T-helper 1 cell treated with Interleukin-12 subunit alpha and Interleukin-12 subunit beta and Interleukin-4 antibody, amounts not matched to agents 30 ng/mL and 1 ng/mL, for 36 hours (primary cell): ENCODE results near the gene ASCL5. TPM values are rescaled to one million over a fixed set of nuclear protein-coding genes. Genes with fewer than 3 reads are reported as not detected.

Source experiments
- intact Hi-C: fragments of 100-400 bp; cut with micrococcal nuclease; formaldehyde crosslinking; loops from one replicate; pipeline ENCODE4 v1.15.1; 2024
- total RNA-seq: library from RNA; stranded (reverse); gene quantifications from 2 replicates; pipeline ENCODE4 v1.2.3, GENCODE V29; 2022

The ASCL5 gene
- total RNA-seq, 1 donor from 2014 or later: not detected

GRCh38 chr1:201088901-201089525 lies 38.0 kb downstream of the ASCL5 start:
- intact Hi-C loops: no loop called here

DNA sequence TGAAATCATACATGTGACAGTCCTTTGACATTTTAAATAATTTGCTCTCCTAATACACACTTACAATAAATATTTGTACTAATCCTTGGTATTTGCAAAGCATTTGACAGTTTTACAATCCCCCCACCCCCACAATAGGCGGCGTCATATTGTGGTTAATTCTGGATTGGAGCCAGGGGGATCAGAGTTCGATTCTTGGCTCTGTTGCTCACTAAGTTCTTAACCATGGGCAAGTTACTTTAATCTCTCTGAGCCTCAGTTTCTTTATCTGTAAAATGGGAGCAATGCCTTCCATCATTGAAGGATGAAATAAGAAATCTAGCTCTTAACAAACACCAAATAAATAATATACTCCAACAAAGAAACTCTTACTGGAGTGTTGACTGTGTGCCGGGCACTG lies 38.6 kb downstream of the ASCL5 start:
- intact Hi-C loops: no loop called here

DNA sequence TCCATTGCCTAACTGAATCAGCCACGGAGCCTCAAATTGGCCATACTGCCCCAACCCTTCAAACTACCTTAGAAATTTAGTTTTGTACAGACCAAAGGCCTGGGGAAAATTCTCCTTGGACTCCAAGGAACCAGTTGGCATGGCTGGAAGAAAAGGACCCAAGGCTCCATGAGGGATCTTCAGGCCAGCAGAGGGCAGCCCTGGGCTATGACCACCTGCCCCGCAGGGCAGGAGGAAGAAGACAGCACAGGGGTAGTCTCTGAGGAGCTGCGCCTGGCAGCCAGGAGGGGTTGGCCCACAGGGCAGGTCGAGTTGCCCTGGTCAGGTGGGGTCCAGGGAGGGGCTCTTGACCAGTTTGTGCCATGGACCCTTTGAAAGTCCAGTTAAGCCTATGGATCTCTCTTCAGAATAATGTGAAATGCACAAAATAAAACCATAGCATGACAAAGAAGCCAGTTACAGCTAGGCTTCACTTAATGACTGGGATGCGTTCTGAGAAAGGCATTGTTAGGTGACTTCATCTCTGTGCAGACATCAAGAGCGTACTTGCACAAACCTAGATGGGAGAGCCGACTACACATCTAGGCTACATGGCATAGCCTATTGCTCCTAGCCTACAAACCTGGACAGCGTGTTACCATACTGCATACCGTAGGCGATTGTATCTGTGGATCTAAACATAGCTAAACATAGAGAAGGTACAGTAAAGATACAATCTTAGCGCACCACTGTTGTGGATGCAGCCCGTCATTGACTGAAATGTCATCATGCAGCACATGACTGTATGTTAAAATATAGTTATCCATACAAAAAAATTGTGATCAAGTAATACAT lies 40.9 kb downstream of the ASCL5 start:
- intact Hi-C loops: loop anchor here (1.0 kb wide), 2 partner anchors 28 to 137 kb away; no protein-coding TSS in a partner anchor

DNA sequence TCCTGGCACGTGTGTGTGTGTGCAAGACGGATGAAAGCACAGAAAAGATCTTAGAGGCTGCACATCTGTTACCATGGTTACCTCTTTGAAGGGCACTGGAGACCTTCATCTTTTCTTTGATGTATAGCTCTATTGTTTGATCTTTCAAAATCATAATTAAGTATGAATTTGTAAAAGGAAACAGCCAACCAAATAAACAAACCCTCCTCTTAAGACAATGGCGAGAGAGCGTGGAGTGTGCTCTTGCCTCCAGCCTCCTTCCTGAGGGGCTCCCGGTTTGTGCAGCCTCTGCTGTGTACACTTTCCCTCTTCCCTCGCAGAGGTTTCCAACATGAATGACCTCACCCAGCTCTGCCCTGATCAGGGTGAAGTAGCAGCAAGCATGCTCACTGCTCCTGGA lies 42.7 kb downstream of the ASCL5 start:
- intact Hi-C loops: no loop called here

GRCh38 chr1:201083741-201084140 lies 43.2 kb downstream of the ASCL5 start:
- intact Hi-C loops: no loop called here

GRCh38 chr1:201080135-201080534 lies 46.8 kb downstream of the ASCL5 start:
- intact Hi-C loops: no loop called here

- intact Hi-C loops: no loop called here
Measured at GRCh38 chr1:201077736-201078135, 49.2 kb downstream of the ASCL5 start.

DNA sequence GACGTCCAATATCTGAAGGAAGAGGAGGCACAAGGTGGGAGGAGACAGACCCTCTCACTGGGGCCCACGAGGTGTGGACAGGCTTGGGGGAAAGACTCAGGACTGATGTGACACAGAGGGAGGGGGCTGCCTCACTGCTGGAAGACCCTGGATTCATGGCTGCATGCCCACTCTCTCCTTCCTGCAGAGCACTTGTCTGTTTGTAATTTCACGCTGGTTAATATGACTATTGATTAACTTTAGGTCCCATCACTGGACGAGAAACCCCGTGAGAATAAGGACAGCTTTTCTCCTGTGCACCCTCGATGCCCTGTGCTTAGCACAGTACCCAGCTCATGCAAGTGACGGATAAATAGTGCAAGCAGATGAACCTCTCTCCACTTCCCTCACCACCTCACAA lies 49.9 kb downstream of the ASCL5 start:
- intact Hi-C loops: no loop called here

DNA sequence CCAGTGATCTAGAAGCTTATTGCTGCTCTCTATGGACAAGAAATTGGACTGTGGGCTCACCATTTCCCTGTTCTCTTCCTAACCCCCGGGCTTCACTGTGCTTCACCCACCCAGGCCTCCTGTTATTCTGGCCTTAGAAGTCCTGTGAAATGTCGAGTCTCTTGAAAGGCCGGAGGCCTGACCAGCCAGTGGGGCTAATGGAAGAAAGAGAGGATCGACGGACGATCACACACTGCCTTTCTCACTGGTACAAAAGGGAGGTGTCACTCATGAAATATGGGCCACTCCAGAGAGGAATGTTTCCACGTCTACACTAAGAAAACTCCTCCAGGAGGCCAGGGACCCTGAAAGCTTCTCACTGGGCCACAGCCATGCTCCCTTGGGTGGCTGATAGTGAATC lies 50.9 kb downstream of the ASCL5 start:
- intact Hi-C loops: no loop called here

- intact Hi-C loops: no loop called here
Measured at GRCh38 chr1:201074018-201074417, 53.0 kb downstream of the ASCL5 start.

DNA sequence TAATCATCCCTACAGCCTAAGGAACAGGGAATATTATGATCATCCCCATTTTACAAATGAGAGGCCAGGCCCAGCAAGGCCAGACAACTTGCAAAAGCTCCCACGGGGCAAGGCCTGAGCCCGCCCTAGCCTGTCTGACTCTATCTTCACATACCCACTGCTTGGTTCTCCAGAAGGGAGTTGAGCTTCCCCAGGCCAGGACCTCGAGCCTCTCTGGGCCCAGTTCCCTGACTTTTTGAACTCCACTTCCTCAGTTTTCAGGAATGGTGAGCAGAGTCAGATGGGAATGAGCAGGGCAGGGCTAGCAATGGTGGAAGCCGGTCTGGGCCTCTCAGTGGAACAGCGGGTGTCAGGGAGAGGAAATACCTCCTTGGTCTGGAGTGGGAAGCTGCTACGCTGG lies 54.1 kb downstream of the ASCL5 start:
- intact Hi-C loops: no loop called here

DNA sequence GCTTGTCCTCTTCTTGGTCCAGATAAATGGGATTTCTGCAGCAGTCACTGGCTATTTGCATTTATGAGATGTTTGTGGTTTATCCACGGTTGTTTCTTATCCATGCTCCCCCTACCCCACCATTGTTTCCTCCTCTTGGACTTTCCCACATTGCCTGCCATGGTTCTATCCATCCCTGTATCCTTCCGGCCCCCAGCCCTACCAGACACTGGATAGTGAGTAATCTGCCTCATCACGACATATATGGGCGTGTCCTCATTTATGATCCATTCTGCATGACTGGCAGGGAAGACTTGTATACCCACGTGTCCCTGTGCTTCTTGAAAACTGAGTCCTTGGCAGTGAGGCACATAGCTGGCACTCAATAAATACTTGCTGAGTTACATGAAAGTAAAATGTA lies 54.8 kb downstream of the ASCL5 start:
- intact Hi-C loops: no loop called here

DNA sequence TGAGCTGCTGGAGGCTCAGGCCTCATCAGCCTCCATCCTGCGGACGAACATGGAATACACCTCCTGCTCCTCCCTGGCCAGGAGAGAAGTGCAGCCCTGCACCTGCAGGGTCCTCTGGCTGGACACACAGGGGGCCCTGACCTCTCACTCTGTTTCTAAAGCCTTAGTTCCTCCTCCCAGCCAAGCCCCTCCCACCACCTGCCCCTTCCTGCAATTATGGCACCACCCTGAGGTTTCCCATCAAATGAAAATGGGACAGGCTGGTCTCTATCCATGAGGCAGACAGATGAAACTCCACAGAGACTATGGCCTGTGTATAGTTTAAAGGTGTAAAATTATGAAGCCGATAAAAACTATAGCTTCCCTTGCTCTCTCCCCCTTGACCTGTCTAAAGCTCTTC lies 57.3 kb downstream of the ASCL5 start:
- intact Hi-C loops: no loop called here

- intact Hi-C loops: no loop called here
Measured at GRCh38 chr1:201068976-201069375, 58.0 kb downstream of the ASCL5 start.

GRCh38 chr1:201066986-201067385 lies 60.0 kb downstream of the ASCL5 start:
- intact Hi-C loops: no loop called here

GRCh38 chr1:201065686-201066085 lies 61.3 kb downstream of the ASCL5 start:
- intact Hi-C loops: no loop called here

- intact Hi-C loops: no loop called here
Measured at GRCh38 chr1:201064806-201065205, 62.2 kb downstream of the ASCL5 start.

Other genes starting within 250 kb of the ASCL5 start
- not detected in 2 replicates for gene INAVA, start 232.3 kb downstream of the ASCL5 start, total RNA-seq
- 92.8 and 94.7 TPM in 2 replicates for gene KIF21B, start 103.5 kb downstream of the ASCL5 start, total RNA-seq
- gene CACNA1S, start 14.8 kb downstream of the ASCL5 start, total RNA-seq: not detected in 2 replicates
- gene TMEM9, start 27.3 kb upstream of the ASCL5 start, total RNA-seq: 12.5 and 16.1 TPM in 2 replicates
- not detected in 2 replicates for gene IGFN1, start 63.6 kb upstream of the ASCL5 start, total RNA-seq
- not detected in 2 replicates for gene PKP1, start 156.3 kb upstream of the ASCL5 start, total RNA-seq